GM12878 (cell line): ENCODE data around the gene TREM1. TPM values are rescaled to one million over a fixed set of nuclear protein-coding genes. Genes with fewer than 3 reads are reported as not detected.

ENCODE experiments used
- ATAC-seq: fragments of 200-7000 bp; cut with Tn5 transposase; 3 replicates; pipeline ENCODE4 v1.9.1; 2020; ENCODE audit warnings: mild to moderate bottlenecking, moderate library complexity
- BruUV-seq: library from RNA; stranded (reverse); fragments of 400-500 nt; replicated peaks from 2 replicates; lab custom pipeline; 2021; lab: Mats Ljungman, UMichigan
- CTCF ChIA-PET: fragments of 300-600 bp; sonication (Branson Sonifier 250); formaldehyde crosslinking; extraction: SDS; loops from one replicate; lab custom pipeline; 2021; ENCODE audit warnings: inconsistent platforms; lab: Yijun Ruan, JAX
- POLR2A ChIA-PET: fragments of 350-600 bp; formaldehyde crosslinking; extraction: SDS; loops from one replicate; lab custom pipeline; 2021; ENCODE audit warnings: inconsistent platforms; lab: Charles Lee
- RAD21 ChIA-PET: fragments of 300-600 bp; sonication (Branson Sonifier 250); formaldehyde crosslinking; loops from one replicate; lab custom pipeline; 2023; ENCODE audit warnings: antibody characterized with exemption; ENCODE audit not compliant: unreplicated experiment; lab: Charles Lee
- SMC1A ChIA-PET: fragments of 300-600 bp; sonication (Branson Sonifier 250); formaldehyde crosslinking; loops from one replicate; lab custom pipeline; 2023; ENCODE audit not compliant: unreplicated experiment, uncharacterized antibody; lab: Charles Lee
- DNase-seq: peaks from one replicate; pipeline ENCODE4 v3.0.0-alpha.2; 2011; ENCODE audit warnings: low read depth, low spot score
- FAIRE-seq: peaks from 3 replicates; lab custom pipeline; 2011; peaks lifted over from hg19 to GRCh38; lab: Jason Lieb, UNC
- H2AFZ ChIP-seq: 2 replicates; pipeline ENCODE4 v1.6.0; 2011; ENCODE audit warnings: low read depth, low read length, control low read depth; ENCODE audit not compliant: control insufficient read depth
- H3K27ac ChIP-seq: 2 replicates; pipeline ENCODE4 v1.5.1; 2011; ENCODE audit warnings: control low read depth; ENCODE audit not compliant: control insufficient read depth, insufficient read depth
- H3K27me3 ChIP-seq, 2 experiments: replicated peaks in 1 of 2; 2 replicates each; pipeline versions ENCODE4 v1.6.0 to v1.6.1; 2011; ENCODE audit warnings: low read length in 1 of 2; ENCODE audit not compliant: control insufficient read depth in 2 of 2, insufficient read depth in 2 of 2
- H3K36me3 ChIP-seq, 2 experiments: 2 replicates each; pipeline ENCODE4 v1.5.1; 2011; ENCODE audit warnings: low read length in 1 of 2; ENCODE audit not compliant: control insufficient read depth in 2 of 2, insufficient read depth in 2 of 2
- H3K4me1 ChIP-seq: 2 replicates; pipeline ENCODE4 v1.6.1; 2011; ENCODE audit warnings: mild to moderate bottlenecking, low read length, moderate library complexity, mixed read lengths; ENCODE audit not compliant: control insufficient read depth, insufficient read depth
- H3K4me2 ChIP-seq: 2 replicates; pipeline ENCODE4 v1.6.0; 2011; ENCODE audit warnings: control low read depth; ENCODE audit not compliant: control insufficient read depth, insufficient read depth
- H3K4me3 ChIP-seq: fragments of 200-600 bp; sonication (generic); 2 replicates; pipeline ENCODE4 v1.5.1; 2016
- H3K79me2 ChIP-seq: 2 replicates; pipeline ENCODE4 v1.6.0; 2011; ENCODE audit warnings: low read length; ENCODE audit not compliant: control insufficient read depth, insufficient read depth
- H3K9ac ChIP-seq: 2 replicates; pipeline ENCODE4 v1.8.0; 2011; ENCODE audit warnings: low read length, control low read depth, mixed read lengths; ENCODE audit not compliant: control insufficient read depth, insufficient read depth
- H3K9me3 ChIP-seq: replicated peaks from 3 replicates; pipeline ENCODE4 v1.5.1; 2011; ENCODE audit warnings: mild to moderate bottlenecking, low read length; ENCODE audit not compliant: control insufficient read depth, insufficient read depth
- H4K20me1 ChIP-seq: 2 replicates; pipeline ENCODE4 v1.6.0; 2011; ENCODE audit not compliant: control insufficient read depth, insufficient read depth
- CHD4 ChIP-seq: fragments of 200-600 bp; sonication (generic); IDR thresholded peaks from 2 replicates; pipeline ENCODE4 v1.6.1; 2016; ENCODE audit warnings: mild to moderate bottlenecking
- MTA2 ChIP-seq: fragments of 450-650 bp; IDR thresholded peaks from 2 replicates; pipeline ENCODE4 v1.6.1; 2016; ENCODE audit warnings: low read depth, mild to moderate bottlenecking, moderate library complexity
- RUNX3 ChIP-seq: IDR thresholded peaks from 2 replicates; pipeline ENCODE4 v1.6.1; 2012; ENCODE audit warnings: low read length, inconsistent platforms
- SPI1 ChIP-seq: IDR thresholded peaks from 2 replicates; pipeline ENCODE4 v1.6.1; 2011; ENCODE audit warnings: low read depth, mild to moderate bottlenecking, low read length, moderate library complexity, borderline replicate concordance; ENCODE audit not compliant: insufficient read depth
- ZNF274 ChIP-seq: IDR thresholded peaks from one replicate; pipeline ENCODE4 v1.8.0; 2011; ENCODE audit not compliant: insufficient read length, insufficient read depth
- WGBS: methylation state at CpG from one replicate; pipeline ENCODE4 v1.1.6; 2016; ENCODE audit warnings: low lambda C conversion rate; ENCODE audit not compliant: insufficient replicate concordance, insufficient coverage; ENCODE audit errors: missing lambda C conversion rate; 5-methylcytosine and 5-hydroxymethylcytosine counted together
- in situ Hi-C: fragments of 300-500 bp; cut with MboI; formaldehyde crosslinking; loops from 9 replicates; pipeline ENCODE4 v1.14.3; 2018; ENCODE audit warnings: mixed read lengths
- intact Hi-C: fragments of 100-400 bp; cut with micrococcal nuclease; formaldehyde crosslinking; loops from one replicate; pipeline ENCODE4 v1.14.2; 2022; ENCODE audit not compliant: unreplicated experiment
- polyA plus RNA-seq, 11 experiments: library from polyadenylated mRNA; depleted of rRNA in 4 of 11; unstranded in 6 of 11; stranded (reverse) in 5 of 11; fragments of >200 nt; fragmentation: Nextera tagmentation in 4 of 11; fragmentation: Illumina TruSeq in 1 of 11; extraction: Ambion mirVana in 4 of 11; extraction: Trizol in 1 of 11; gene quantifications; 1 replicate in 1 of 11; 2 replicates in 10 of 11; pipeline versions ENCODE4 v1.2.1 to v1.2.3, GENCODE V29; 2011 to 2016; ENCODE audit warnings: inconsistent platforms in 2 of 11, missing spikeins in 2 of 11, low read depth in 1 of 11
- total RNA-seq, 4 experiments: library from RNA; depleted of rRNA in 3 of 4; stranded (reverse); fragments of >200 nt in 3 of 4; fragmentation: Illumina TruSeq in 1 of 4; extraction: Trizol in 1 of 4; gene quantifications; 2 replicates each; pipeline versions ENCODE4 v1.2.1 to v1.2.3, GENCODE V29; 2013 to 2021
- TF ChIP-seq, protein P1 (sequence below): IDR thresholded peaks from 2 replicates; pipeline ENCODE4 v1.6.1; 2011; ENCODE audit warnings: mild to moderate bottlenecking, low read depth, low read length, moderate library complexity; ENCODE audit not compliant: insufficient replicate concordance

Gene TREM1
- total and polyA plus RNA-seq, 10 of the 15 experiments (the other 5 are each of a cell fraction or from before 2014, with no cell fraction given), result 0.09 to 2.6 (median 0.28) TPM; not detected in 2

DNA sequence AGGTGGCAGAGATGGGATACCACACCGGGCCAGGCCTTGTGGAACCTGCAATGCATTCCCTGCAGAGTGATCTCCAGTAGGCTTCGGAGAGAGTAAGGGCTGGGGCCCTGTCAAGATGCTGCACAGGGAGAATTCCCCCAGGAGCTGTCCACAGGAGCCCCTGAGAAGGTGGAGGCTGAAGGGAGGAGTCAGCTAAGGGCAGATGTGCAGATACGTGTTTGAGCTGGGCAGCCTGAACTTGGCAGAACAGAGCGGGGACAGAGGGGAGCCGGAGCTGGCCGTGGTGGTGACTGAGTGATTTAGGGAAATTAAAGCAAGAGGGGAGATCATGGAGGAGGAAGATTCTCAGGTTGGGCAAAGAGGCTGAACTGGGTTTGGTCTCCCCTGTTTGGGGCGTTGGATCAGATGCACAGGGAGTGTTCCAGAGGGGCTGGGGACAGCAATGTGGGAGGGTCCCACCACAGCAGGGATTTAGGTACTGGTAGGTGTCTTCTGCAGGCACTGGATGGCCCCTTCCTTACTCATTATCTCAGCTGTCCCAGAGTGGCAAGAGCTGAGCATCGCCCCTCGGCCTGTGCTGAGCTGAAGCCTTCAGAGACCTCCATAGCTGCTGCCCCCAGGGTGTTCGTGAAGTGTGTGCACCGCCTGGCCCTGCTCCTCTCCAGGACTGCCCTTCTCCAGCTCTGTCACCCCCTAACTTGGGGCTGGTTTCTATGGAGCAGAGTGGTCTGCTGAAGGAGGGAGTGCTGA is 45.1 kb upstream of the TREM1 start:
- 91% methylated on average over 11 of the region's 11 CpGs for WGBS
- Histone ChIP-seq H2AFZ (no peak overlapping the region), H3K36me3 (no peaks in the 10 kb centered on the region), H3K9me3 (no peaks in the 10 kb centered on the region), H3K4me2 (no peak overlapping the region), H3K79me2 (no peaks in the 10 kb centered on the region), H3K4me1 (peaks cover 34% of the 10 kb centered on the region), H3K9ac (no peak overlapping the region), H3K4me3 (no peak overlapping the region), H3K27me3 (no peaks in the 10 kb centered on the region; a peak in 2 of 4 replicates), H4K20me1 (no peaks in the 10 kb centered on the region), H3K27ac (no peak overlapping the region)
- ChIA-PET POLR2A (interaction anchor here (1.3 to 6.8 kb wide), 6 partner anchors 9 to 131 kb away, joined by 3 to 63 read pairs (median 16); partner anchors contain the start of genes TREM1 and TREML2), CTCF (interaction anchor here (0.6 to 11.4 kb wide), 7 partner anchors 11 to 150 kb away, joined by 3 to 206 read pairs (median 4); no protein-coding TSS in a partner anchor), RAD21 (interaction anchor here (2.7 to 6.5 kb wide), 3 partner anchors 15 to 132 kb away, joined by 30 to 230 read pairs (median 37); partner anchors contain the start of gene TREML2), SMC1A (interaction anchor here (0.6 to 9.7 kb wide), 5 partner anchors 15 to 94 kb away, joined by 3 to 253 read pairs (median 4); no protein-coding TSS in a partner anchor)
- TF ChIP-seq ZNF274 (no peak), MTA2 (no peak), RUNX3 (no peak), CHD4 (no peak), SPI1 (no peak)
- TF ChIP-seq, protein P1, sequence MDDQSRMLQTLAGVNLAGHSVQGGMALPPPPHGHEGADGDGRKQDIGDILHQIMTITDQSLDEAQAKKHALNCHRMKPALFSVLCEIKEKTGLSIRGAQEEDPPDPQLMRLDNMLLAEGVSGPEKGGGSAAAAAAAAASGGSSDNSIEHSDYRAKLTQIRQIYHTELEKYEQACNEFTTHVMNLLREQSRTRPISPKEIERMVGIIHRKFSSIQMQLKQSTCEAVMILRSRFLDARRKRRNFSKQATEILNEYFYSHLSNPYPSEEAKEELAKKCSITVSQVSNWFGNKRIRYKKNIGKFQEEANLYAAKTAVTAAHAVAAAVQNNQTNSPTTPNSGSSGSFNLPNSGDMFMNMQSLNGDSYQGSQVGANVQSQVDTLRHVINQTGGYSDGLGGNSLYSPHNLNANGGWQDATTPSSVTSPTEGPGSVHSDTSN, result no peak
- DNase-seq (no peak), ATAC-seq (no peak), FAIRE-seq (no peak)
- BruUV-seq, result no TSS peak
- intact Hi-C loops (no loop called here), in situ Hi-C loops (no loop called here)
